ENCODE results near the gene ADGRD2.

The ADGRD2 gene

GRCh38 chr9:124514125-124514524, 63.9 kb downstream of the ADGRD2 start:
- DNase-seq, result no peak

DNA sequence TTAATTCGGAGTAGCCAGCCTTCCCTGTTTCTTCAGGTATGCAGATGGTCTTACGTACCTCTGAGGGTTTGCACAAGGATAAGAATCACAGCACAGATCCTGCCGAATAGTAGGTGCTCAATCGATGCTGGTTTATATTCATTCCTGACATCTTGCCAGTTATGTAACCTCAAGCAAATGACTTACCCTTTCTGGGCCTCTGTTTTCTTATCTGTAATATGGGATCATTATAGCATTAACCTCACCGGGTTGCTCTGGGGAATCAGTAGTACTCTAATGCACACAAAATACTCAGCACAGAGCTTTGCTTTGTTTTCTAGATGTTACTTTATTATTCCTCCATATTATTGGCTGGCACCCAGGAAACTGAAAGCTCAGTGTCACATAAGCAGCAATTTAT, 64.6 kb downstream of the ADGRD2 start:
- DNase-seq, result no peak

GRCh38 chr9:124517600-124517999, 67.3 kb downstream of the ADGRD2 start:
- DNase-seq, result no peak

GRCh38 chr9:124518116-124518515, 67.9 kb downstream of the ADGRD2 start:
- no peak for DNase-seq

DNA sequence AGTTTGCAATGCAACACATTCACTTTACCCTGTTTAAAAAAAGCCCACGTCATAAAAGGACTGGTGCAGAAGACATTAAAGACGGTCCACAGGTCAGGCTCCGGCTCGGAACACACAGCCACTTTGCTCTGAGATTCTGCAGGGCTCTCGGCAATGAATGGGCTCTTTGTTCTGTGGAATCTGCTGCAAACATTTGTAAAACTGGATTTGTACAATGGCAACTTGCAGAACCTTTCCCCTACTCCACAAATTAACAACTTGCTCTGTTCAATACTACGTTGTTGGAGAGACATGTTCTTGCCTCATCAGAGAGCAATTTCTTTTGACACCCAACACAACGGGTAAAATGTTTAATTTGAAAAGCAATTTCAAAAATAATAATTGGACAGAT, 70.0 kb downstream of the ADGRD2 start:
- DNase-seq, result no peak

DNA sequence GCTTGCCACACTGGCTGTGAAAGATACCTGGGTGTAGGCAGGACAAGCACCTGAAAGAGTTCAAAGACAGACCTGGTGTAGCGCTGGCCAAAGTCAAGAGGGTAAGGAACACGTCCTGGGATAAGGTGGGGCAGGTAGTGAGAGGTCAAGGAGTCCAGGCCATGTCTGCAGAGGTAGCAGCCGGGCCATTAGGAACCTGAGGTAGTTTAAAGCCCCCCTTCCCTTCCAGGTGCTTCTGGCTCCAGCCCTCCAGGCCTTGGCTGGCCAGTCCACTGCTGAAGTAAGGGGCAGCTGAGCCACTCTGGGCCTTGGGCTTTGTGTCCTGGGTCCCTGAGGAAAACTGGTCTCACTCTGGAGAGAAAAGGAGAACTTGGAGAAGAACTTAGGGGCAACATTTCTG, 70.9 kb downstream of the ADGRD2 start:
- DNase-seq, result no peak

DNA sequence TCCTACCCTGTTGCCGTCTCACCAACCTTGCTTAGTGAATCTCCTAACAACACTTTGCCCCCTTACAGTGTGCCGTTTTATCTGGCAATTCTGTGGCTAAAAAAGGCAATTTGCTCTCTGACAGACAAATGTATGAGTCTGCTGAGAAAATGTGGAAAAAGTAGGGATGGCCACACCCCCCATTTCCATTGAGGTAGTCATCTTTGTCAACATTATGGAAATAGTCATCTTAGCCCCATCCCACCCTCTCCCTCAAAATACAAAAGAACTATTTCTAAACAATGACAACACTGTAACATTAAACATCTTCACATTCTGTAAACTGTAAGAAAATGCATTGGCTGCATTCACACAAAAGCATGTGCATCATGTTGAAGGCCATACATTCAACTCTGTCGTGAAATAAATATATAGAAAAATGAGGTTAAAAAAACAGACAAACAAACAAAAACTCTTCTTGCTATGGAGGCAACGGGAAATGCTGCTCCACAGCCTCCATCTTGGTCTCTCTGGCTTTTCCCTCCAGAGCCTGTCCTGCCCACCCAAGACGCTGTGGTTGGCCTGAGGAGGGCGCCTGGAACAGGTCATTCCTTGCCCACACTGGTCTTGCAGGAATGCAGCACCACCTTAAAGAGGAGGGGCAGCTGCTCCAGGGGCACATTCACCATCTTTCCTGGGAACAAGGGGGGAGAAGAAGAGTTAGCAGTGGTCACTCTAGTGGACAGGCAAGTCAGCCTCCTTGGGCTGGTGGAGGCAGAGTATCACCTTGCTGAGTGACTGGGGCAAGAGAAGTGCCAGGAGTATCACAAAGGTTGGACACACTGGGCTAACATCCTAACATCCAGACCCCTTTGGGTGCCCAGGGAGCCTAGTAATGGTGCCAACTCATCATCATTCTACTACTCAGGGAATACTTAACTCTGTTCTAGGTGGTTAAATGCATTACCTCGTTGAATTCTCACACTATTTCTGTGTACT, 72.2 kb downstream of the ADGRD2 start:
- DNase-seq, result no peak

DNA sequence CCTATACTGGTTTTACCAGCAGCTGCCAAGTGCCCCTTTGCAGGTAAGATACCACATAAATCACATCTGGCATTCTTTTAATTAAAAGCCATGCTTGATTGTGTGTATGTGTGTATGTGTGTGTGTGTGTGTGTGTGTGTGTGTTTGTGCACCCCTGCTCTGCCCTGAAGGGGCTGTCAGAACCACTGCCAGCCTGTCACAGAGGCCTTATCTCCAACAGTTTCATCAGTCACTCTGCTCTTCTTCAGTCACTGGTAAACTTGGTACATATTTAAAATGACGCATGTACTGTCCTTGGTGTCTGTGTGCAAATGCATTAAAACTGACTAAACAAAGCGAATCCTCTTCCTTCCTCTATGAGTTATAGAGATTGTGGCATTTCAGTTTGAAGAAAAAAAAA, 75.9 kb downstream of the ADGRD2 start:
- DNase-seq, result no peak

DNA sequence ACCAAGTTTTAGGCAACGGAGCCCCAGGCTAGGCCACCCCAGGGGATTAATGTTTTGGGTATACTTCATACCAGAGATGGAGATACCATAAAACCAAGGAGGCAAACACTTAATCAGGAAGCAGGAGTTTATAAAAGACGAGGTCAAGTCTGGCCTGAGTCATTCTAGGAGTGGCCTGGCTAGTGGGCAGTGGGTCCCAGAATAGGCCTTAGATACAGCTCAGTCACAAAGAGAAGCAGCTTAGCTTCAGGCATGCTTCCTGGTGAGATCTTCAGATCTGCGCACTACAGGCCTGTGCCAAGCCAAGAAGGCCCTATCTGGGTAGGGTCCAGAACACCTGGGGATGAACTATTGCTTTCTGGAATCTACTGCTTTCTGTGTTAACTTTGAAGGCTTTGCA, 77.5 kb downstream of the ADGRD2 start:
- no peak for DNase-seq

Data from fibroblast of skin of right quadriceps (primary cell).